GM18508 (cell line): Measurements from ENCODE around the gene ZBTB11.
"Not testable (repeated sequence)": the region's sequence is repeated elsewhere in the genome, so short reads cannot be mapped to it uniquely, and the experiment has no call there.

Source experiments
- ATAC-seq: cut with Tn5 transposase; IDR thresholded peaks from one replicate; pipeline ENCODE4 v1.9.1; 2021; ENCODE audit warnings: moderate number of reproducible peaks; ENCODE audit not compliant: insufficient read depth, unreplicated experiment

The ZBTB11 gene

DNA sequence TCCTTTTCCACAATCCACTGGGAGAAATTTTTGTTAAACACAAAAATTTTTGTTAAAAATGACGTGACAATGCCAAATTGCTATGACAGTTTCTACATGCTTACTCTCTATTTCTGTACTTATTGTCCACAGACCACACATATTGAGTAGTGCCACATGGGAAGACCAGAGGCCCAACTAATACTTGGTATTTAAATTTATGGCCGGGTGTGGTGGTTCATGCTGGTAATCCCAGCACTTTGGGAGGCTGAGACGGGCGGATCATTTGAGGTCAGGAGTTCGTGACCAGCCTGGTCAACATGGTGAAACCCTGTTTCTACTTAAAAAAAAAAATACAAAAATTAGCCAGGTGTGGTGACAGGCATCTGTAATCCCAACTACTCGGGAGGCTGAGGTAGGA is 20.3 kb downstream of the ZBTB11 start:
- ATAC-seq = no peak

- ATAC-seq = no peak
Measured at GRCh38 chr3:101646726-101647125, 30.2 kb downstream of the ZBTB11 start.

GRCh38 chr3:101643861-101644613 is 32.9 kb downstream of the ZBTB11 start:
- no peak for ATAC-seq

DNA sequence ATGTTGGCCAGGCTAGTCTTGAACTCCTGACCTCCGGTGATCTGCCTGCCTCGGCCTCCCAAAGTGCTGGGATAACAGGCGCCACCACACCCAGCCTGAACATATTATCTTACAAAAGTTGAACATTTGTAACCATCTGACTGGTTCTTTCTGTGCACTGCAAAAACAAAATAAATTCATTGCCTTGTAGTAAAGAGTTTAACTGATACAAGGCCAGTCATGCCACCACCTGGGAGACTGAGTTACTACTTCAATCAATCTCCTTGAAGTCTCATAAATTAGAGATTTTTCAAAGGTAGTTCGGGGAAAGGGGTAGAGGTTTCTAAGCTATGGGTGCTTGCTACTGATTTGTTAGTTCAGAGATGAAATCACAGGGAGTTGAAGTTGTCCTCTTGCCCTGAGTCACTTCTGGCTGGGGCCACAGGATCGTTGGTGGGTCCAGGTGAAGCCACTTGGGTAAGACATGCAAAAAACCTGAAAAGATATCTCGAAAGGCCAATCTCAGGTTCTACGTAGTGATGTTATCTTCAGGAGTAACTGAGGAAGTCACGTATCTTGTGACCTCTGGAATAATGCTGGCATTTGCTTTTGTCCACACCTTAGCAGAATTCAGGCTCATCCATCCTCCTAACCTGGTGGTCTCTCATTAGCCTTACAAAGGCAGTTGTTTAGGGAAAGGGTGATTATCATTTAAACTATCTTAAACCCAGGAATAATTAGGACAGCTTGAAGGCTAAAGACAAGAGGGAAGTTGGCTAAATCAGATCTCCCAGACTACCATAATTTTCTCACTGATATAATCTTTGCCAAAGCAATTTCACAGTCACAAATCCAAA is 33.7 kb downstream of the ZBTB11 start:
- ATAC-seq = no peak

DNA sequence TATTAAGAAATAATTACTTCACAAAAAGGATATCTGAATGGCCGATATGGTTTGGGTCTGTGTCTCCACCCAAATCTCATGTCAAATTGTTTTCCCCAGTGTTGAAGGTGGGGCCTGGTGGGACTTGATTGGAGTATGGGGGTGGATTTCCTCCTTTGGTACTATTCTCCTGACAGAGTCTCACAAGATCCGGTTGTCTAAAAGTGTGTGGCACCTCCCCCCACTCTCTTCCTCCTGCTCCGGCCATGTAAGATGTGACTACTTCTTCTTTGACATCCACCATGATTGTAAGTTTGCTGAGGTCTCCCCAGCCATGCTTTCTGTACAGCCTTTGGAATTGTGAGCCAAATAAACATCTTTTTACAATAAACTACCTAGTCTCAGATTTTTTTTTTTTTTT is 34.5 kb downstream of the ZBTB11 start:
- no peak for ATAC-seq

- not testable (repeated sequence) for ATAC-seq
Measured at GRCh38 chr3:101641397-101642115, 35.4 kb downstream of the ZBTB11 start.

DNA sequence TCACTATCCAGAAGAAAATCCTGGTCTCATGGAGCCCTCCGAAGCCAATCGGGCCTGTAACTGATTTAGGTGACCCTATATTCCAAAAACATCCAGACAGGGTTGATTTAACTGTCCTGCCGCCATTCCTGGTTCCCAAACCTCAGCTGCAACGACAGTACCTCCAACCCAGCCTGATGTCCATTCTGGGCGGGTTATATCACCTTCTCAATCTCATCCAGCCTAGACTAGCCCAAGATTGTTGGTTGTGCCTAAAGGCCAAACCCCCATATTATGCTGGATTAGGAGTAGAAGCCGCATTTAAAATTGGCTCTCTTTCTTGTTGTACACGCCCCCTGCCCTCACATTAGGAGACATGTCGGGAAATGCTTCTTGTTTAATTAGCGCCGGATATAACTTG is 36.7 kb downstream of the ZBTB11 start:
- no peak for ATAC-seq

DNA sequence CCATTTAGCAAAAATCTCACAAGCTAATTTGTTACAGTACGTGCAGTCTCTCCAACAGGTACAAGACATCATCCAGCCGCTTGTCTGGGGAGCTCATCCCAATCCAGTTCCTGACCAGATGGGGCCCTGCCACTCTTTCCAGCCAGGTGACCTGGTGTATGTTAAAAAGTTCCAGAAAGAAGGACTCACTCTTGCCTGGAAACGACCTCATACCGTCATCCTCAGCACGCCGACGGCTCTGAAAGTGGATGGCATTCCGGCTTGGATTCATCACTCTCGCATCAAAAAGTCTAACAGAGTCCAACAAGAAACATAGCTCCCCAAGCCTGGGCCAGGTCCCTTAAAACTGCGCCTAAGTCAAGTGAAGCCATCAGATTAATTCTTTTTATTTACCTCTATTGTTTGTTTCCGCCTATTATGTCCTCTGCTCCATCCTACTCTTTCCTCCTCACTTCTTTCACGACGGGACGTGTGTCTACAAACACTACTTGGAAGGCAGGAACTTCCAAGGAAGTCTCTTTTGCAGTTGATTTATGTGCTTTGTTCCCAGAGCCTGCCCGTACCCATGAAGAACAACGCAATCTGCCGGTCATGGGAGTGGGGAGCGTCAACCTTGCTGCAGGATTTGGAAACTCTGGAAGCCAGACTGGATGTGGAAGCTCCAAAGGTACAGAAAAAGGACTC is 37.5 kb downstream of the ZBTB11 start:
- ATAC-seq = no peak

DNA sequence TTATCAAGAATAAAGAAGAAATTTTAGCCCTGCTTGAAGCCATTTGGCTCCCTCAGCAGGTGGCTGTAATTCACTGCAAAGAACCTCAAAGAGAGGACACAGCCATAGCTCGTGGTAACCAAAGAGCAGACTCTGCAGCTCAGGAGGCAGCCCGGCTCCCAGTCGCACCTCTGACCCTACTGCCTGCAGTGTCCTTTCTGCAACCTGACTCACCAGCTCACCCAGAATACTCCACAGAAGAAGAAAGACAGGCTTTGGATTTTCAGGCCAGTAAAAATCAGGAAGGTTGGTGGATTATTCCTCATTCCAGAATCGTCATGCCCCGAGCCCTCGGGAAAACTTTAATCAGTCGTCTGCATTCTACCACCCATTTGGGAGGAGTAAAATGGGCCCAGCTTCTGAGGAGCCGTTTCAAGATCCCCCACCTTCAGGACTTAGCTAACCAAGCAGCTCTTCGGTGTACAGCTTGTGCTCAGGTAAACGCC is 38.6 kb downstream of the ZBTB11 start:
- ATAC-seq = no peak

DNA sequence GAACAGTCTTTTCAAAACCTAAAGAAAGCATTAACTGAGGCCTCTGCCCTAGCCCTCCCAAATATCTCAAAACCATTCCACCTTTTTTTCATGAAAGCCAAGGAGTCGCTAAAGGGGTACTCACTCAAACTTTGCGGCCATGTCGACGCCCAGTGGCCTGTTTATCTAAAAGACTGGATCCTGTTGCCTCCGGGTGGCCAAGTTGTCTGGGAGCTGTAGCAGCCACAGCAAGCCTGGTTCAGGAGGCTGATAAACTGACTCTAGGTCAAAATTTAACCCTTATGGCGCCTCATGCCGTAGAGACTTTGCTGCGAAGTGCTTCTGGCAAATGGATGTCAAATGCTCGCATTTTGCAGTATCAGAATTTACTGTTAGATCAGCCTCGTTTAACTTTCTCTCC is 39.5 kb downstream of the ZBTB11 start:
- no peak for ATAC-seq

DNA sequence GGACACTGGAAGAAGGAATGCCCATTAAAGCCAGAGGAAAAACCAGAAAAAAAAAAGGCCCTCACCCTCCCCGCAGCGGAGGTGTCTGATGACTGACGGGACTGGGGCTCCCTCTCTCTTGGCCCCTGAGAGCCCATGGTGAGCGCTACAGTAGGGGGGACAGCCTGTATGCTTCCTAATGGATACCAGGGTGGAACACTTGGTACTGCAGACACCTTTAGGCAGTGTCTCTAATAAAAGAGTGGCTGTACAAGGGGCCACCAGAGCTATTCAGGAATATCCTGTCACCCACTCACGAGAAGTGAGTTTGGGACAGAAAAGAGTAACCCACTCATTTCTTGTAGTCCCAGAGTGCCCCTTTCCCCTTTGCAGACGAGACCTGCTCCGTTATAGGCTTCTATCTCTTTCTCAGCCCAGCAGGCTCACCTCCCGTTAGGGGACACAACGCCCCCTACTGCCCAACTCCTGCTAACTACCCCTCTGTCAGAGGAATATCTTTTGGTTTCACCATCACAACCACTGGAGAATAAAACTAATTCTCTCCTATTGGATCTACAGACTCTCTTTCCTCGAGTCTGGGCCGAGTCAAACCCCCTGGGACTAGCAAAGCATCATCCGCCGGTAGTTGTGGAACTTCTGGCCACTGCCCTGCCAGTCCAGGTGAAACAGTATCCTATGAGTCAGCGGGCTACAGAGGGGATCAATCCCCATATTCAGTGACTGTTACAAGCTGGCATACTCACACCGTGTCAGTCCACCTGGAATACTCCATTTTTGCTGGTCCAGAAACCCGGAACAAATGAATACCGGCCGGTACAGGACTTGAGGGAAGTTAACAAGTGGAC is 40.8 kb downstream of the ZBTB11 start:
- ATAC-seq = peak; percentile 90

GRCh38 chr3:101635345-101635744 is 41.6 kb downstream of the ZBTB11 start:
- ATAC-seq = no peak

GRCh38 chr3:101634591-101635196 is 42.2 kb downstream of the ZBTB11 start:
- ATAC-seq = no peak

- no peak for ATAC-seq
Measured at GRCh38 chr3:101633186-101633585, 43.7 kb downstream of the ZBTB11 start.

DNA sequence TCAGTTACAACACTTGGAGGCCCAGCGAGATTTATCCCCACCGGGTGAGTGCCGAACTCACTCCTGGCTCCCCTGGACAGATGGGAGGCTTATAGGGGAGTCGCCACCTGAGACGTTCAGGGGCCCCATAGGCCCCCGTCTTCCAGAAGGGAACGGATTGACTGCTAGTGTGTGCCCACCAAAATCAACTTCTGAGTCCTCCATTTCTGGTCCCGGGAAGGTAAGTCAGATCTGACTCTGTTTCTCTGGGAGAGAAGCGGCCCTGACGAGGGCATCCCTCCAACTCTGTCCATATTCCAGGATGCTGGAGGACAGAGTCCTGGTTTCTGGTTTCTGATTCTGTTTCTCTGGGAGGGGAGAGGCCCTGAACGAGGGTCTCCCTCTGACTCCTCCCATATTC is 44.3 kb downstream of the ZBTB11 start:
- ATAC-seq = no peak

- ATAC-seq = not testable (repeated sequence)
Measured at GRCh38 chr3:101631959-101632358, 45.0 kb downstream of the ZBTB11 start.

DNA sequence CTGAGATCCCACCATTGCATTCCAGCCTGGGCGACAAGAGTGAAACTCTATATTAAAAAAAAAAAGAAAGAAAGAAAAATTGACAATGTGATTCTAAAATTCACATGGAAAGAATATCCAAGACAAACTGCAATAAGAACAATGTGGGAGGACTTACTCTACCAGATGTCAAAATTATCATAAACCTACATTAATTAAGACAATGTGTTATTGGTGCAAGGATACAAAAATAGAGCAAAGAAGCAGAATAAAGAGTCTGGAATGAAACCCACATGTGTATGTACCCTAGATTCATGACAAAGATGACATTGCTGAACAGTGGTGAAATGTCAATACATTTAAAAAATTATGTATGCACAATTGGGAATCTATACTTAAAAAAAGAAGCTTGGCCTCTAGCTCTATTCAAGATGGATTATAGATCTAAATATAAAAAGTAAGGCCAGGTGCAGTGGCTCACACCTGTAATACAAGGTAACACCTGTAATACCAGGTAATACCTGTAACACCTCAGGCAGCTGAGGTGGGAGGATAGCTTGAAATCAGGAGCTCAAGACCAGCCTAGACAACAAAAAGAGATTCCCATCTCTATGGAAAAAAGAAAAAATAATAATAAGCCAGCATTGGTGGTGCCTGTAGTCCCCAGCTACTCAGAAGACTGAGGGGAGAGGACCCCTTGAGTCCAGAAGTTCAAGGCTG is 45.7 kb downstream of the ZBTB11 start:
- ATAC-seq = no peak

DNA sequence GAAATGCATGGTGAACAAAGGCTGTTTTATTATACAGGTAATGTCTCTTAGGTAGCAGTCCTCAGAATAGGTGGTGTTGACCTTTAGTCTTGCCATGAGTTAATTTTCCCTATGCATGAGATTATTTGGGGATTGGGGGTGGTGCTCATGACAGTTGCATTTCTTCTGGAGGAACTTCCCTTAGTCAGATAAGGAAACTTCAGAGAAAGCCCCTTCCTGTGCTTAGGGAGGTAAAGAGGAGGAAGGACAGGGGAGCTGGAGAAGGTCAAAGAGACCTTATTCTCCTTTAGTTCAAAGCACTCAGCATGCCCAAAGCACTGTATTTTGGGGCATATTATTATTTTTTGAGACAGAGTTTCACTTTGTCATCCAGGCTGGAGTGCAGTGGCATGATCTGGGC is 47.7 kb downstream of the ZBTB11 start:
- no peak for ATAC-seq
